Bronchial epithelial cell (primary cell): Measurements from ENCODE around the gene ARHGAP12. TPM values are rescaled to one million over a fixed set of nuclear protein-coding genes. Genes with fewer than 3 reads are reported as not detected.

Experiments used
- DNase-seq: peaks from one replicate; pipeline ENCODE4 v3.0.0-alpha.2; 2010; ENCODE audit warnings: low read depth
- FAIRE-seq: peaks from 2 replicates; lab custom pipeline; 2011; peaks lifted over from hg19 to GRCh38; lab: Jason Lieb, UNC
- H3K27me3 ChIP-seq: 2 replicates; pipeline ENCODE4 v1.5.1; 2011; ENCODE audit warnings: low read length; ENCODE audit not compliant: control insufficient read depth, insufficient read depth
- H3K36me3 ChIP-seq: 2 replicates; pipeline ENCODE4 v1.5.1; 2011; ENCODE audit warnings: low read length; ENCODE audit not compliant: control insufficient read depth, insufficient read depth
- H3K4me3 ChIP-seq: 2 replicates; pipeline ENCODE4 v1.5.1; 2011; ENCODE audit warnings: mild to moderate bottlenecking, low read depth, low read length, control low read depth
- CTCF ChIP-seq: IDR thresholded peaks from 2 replicates; pipeline ENCODE4 v1.5.1; 2011; ENCODE audit warnings: mild to moderate bottlenecking, moderate library complexity, low read length, control low read depth, inconsistent platforms; ENCODE audit not compliant: insufficient read depth, severe bottlenecking
- total RNA-seq: library from RNA; depleted of rRNA; stranded (reverse); fragments of >200 nt; gene quantifications from 2 replicates; pipeline ENCODE4 v1.2.1, GENCODE V29; 2014

ARHGAP12 gene
- total RNA-seq, 1 donor from 2014 or later, result 30.3 TPM

DNA sequence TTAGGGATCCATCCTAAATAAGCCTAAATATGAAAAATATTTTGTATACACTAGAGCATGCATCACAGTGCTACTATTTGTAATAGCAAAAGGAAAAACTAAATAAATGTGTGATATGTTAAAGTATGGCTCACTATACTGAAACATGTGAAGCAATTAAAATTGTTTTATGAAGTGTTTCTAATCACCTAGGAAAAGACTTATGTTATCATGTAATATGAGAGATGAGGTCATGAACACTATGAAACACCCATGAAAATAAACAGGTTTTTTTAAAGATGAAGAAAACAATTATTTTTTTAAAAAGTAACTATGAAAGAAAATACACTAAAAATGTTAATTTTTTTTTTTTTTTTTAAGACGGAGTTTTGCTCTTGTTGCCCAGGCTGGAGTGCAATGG, 16.8 kb upstream of the ARHGAP12 start:
- Histone ChIP-seq H3K4me3 (no peak overlapping the region), H3K36me3 (no peaks in the 10 kb centered on the region), H3K27me3 (no peaks in the 10 kb centered on the region)
- DNase-seq, result no peak
- no peak for TF ChIP-seq CTCF
- FAIRE-seq, result no peak

- no peaks in the 10 kb centered on the region for H3K27me3 ChIP-seq
- TF ChIP-seq CTCF, result no peak
- DNase-seq (no peak), FAIRE-seq (no peak)
- no peaks in the 10 kb centered on the region for H3K36me3 ChIP-seq
- no peak overlapping the region for H3K4me3 ChIP-seq
Observed at GRCh38 chr10:31944071-31944433, 15.4 kb upstream of the ARHGAP12 start.

DNA sequence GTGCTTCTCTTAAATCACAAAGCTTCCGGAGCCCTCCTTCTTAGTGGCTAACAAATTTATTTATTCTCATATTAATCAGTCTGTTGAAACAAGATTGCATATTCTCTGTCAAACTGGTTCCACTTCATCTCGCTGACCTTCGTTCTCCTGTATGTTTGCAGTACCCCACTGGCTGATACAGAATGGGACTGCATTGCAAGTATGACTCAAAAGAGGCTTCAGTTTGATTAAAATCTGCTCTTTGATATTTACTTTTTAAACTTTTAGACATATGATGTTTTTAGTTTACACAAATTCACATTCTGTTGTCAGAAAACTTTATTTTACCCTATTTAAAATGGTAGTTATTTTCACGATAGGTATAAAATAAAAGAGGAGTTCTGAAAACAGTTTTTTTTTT, 14.3 kb upstream of the ARHGAP12 start:
- H3K4me3 ChIP-seq, result no peak overlapping the region

GRCh38 chr10:31942435-31942834, 13.8 kb upstream of the ARHGAP12 start:
- Histone ChIP-seq H3K27me3 (no peaks in the 10 kb centered on the region), H3K36me3 (no peaks in the 10 kb centered on the region), H3K4me3 (no peak overlapping the region)
- DNase-seq (no peak), FAIRE-seq (no peak)
- TF ChIP-seq CTCF, result no peak

More for the DNA sequence above, 14.3 kb upstream of the ARHGAP12 start:
- DNase-seq (peak; percentile 72), FAIRE-seq (no peak)
- no peaks in the 10 kb centered on the region for H3K36me3 ChIP-seq
- no peak for TF ChIP-seq CTCF
- no peaks in the 10 kb centered on the region for H3K27me3 ChIP-seq

GRCh38 chr10:31940839-31941653, 12.4 kb upstream of the ARHGAP12 start:
- peak; percentile 99 for DNase-seq
- TF ChIP-seq CTCF, result no peak
- no peak overlapping the region for H3K4me3 ChIP-seq
- H3K27me3 ChIP-seq, result no peaks in the 10 kb centered on the region
- no peak for FAIRE-seq
- H3K36me3 ChIP-seq, result no peaks in the 10 kb centered on the region
